DND-41 (cell line): Measurements from ENCODE around the gene PDE4D.

Source experiments
- ATAC-seq: fragments of 200-7000 bp; cut with Tn5 transposase; 3 replicates; pipeline ENCODE4 v1.9.1; 2021; ENCODE audit warnings: low read depth; ENCODE audit not compliant: insufficient read depth
- DNase-seq: peaks from one replicate; pipeline ENCODE4 v3.0.0-alpha.2; 2020
- H2AFZ ChIP-seq: 2 replicates; pipeline ENCODE4 v1.6.0; 2012; ENCODE audit warnings: low read depth, low read length
- H3K27ac ChIP-seq: 2 replicates; pipeline ENCODE4 v1.5.1; 2012; ENCODE audit warnings: low read length, inconsistent platforms
- H3K27me3 ChIP-seq: fragments of 200-600 bp; sonication (generic); 2 replicates; pipeline ENCODE4 v1.6.0; 2012; ENCODE audit warnings: low read length, mild to moderate bottlenecking, inconsistent platforms; ENCODE audit not compliant: insufficient read depth, poor library complexity
- H3K36me3 ChIP-seq: 2 replicates; pipeline ENCODE4 v1.5.1; 2012; ENCODE audit warnings: low read length, inconsistent platforms; ENCODE audit not compliant: insufficient read depth
- H3K4me1 ChIP-seq: 2 replicates; pipeline ENCODE4 v1.5.1; 2012; ENCODE audit warnings: mild to moderate bottlenecking, low read length; ENCODE audit not compliant: insufficient read depth
- H3K4me2 ChIP-seq: 2 replicates; pipeline ENCODE4 v1.6.0; 2012; ENCODE audit warnings: mild to moderate bottlenecking, moderate library complexity, low read length, inconsistent platforms; ENCODE audit not compliant: insufficient read depth
- H3K4me3 ChIP-seq, 2 experiments: fragments of 200-600 bp in 1 of 2; shearing (Covaris generic) in 1 of 2; 2 replicates each; pipeline ENCODE4 v1.5.1; 2012 to 2016; ENCODE audit warnings: inconsistent platforms in 2 of 2, low read length in 2 of 2, mild to moderate bottlenecking in 2 of 2, low read depth in 1 of 2, moderate library complexity in 1 of 2
- H3K79me2 ChIP-seq: 2 replicates; pipeline ENCODE4 v1.6.0; 2012; ENCODE audit warnings: low read length, inconsistent platforms; ENCODE audit not compliant: insufficient read depth
- H3K9ac ChIP-seq: 2 replicates; pipeline ENCODE4 v1.6.0; 2012; ENCODE audit warnings: low read depth, mild to moderate bottlenecking, inconsistent platforms, low read length, moderate library complexity
- H3K9me3 ChIP-seq: 2 replicates; pipeline ENCODE4 v1.5.1; 2012; ENCODE audit warnings: low read length, moderate library complexity, mild to moderate bottlenecking, inconsistent platforms; ENCODE audit not compliant: insufficient read depth, severe bottlenecking
- H4K20me1 ChIP-seq: 2 replicates; pipeline ENCODE4 v1.6.0; 2012; ENCODE audit warnings: low read length; ENCODE audit not compliant: insufficient read depth
- EZH2 ChIP-seq: IDR thresholded peaks from 3 replicates; pipeline ENCODE4 v1.6.1; 2012; ENCODE audit warnings: borderline replicate concordance, low read depth, mild to moderate bottlenecking, moderate library complexity, low read length, inconsistent platforms; ENCODE audit not compliant: severe bottlenecking
- TF ChIP-seq, protein P1 (sequence below): IDR thresholded peaks from 2 replicates; pipeline ENCODE4 v1.5.1; 2012; ENCODE audit warnings: borderline replicate concordance, low read length, moderate library complexity, mild to moderate bottlenecking; ENCODE audit not compliant: poor library complexity, severe bottlenecking; ENCODE audit errors: extremely low read depth

PDE4D gene

DNA sequence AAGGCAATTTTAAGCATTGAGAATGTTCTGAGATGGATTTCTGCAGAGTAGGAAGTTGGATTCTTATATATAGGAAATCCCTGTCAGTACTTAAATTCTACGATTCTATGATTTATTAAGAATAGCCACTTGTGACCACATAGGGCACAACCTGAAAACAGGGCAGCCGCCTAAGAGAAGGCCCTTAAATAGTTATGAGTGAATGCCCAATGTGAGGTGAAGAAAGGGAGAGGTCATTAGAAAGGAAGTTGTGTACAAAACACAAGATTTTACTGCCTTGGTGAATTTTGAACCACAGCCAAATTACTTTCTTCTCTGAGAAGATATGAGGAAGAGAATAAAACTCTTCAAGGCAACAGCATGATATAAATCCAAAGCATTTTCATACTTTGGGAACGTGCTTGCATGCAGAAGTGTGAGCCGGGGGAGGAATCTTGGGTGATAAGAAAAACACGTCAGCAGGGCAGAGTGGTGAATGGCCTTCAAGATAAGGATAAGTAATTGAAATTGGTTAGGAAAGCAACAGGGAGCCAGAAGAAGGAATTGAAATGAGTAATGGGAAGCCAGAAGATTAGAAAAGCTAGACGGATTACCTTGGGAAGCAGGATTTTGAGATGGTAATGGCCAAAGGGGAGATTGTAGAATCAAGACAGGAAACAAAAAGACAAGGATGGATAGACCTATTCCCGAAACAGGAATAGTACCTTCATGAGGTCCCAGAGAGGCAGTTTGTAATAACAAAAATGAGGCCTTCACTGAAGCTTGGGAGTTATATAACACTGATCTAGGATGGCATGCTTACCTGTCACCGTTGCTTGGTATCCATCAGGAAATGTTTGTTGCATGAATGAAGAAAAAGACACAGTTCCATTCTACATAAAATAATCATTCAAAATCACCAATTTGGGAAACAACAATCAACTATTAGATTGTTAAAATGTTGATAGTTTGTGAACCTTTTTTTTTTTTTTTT lies 244.3 kb downstream of the PDE4D start:
- DNase-seq (no peak), ATAC-seq (no peak)
- no peaks in the 10 kb centered on the region for H3K36me3 ChIP-seq
- no peak overlapping the region for H3K4me2 ChIP-seq
- H2AFZ ChIP-seq, result no peak overlapping the region
- H3K27ac ChIP-seq, result no peak overlapping the region
- no peak overlapping the region for H3K9ac ChIP-seq
- H3K27me3 ChIP-seq, result no peaks in the 10 kb centered on the region
- no peaks in the 10 kb centered on the region for H3K79me2 ChIP-seq
- no peak for TF ChIP-seq EZH2
- TF ChIP-seq, protein P1, sequence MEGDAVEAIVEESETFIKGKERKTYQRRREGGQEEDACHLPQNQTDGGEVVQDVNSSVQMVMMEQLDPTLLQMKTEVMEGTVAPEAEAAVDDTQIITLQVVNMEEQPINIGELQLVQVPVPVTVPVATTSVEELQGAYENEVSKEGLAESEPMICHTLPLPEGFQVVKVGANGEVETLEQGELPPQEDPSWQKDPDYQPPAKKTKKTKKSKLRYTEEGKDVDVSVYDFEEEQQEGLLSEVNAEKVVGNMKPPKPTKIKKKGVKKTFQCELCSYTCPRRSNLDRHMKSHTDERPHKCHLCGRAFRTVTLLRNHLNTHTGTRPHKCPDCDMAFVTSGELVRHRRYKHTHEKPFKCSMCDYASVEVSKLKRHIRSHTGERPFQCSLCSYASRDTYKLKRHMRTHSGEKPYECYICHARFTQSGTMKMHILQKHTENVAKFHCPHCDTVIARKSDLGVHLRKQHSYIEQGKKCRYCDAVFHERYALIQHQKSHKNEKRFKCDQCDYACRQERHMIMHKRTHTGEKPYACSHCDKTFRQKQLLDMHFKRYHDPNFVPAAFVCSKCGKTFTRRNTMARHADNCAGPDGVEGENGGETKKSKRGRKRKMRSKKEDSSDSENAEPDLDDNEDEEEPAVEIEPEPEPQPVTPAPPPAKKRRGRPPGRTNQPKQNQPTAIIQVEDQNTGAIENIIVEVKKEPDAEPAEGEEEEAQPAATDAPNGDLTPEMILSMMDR, result no peak
- no peak overlapping the region for H3K4me3 ChIP-seq
- H3K4me1 ChIP-seq, result no peaks in the 10 kb centered on the region
- H3K9me3 ChIP-seq, result no peaks in the 10 kb centered on the region
- H4K20me1 ChIP-seq, result no peaks in the 10 kb centered on the region

GRCh38 chr5:59648038-59648831 lies 245.3 kb downstream of the PDE4D start:
- ATAC-seq (no peak), DNase-seq (no peak)
- Histone ChIP-seq H3K4me3 (no peak overlapping the region), H3K4me2 (no peak overlapping the region), H4K20me1 (no peaks in the 10 kb centered on the region), H3K9me3 (no peaks in the 10 kb centered on the region), H2AFZ (no peak overlapping the region), H3K27ac (no peak overlapping the region), H3K79me2 (no peaks in the 10 kb centered on the region), H3K27me3 (no peaks in the 10 kb centered on the region), H3K36me3 (no peaks in the 10 kb centered on the region), H3K4me1 (no peaks in the 10 kb centered on the region), H3K9ac (no peak overlapping the region)
- TF ChIP-seq, protein P1, result no peak
- TF ChIP-seq EZH2, result no peak

DNA sequence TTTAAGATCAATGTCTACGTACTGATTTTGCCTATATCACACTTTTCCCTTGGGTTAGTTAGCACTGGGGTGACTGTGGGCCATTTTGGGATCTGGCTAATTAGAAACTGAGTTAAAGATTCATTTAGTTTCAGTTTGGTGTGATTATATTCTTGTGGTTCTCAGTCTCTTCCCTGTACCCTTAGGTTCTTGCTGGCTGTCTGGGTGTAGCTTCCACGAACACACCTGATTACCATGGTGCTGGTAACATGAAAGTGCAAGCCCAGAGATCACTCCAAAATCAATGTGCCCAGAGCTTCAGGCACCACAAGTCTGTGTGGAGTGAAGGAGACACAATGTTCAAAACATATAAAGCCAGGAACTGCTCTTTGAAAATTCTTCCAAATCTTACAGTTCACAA lies 248.1 kb downstream of the PDE4D start:
- Histone ChIP-seq H3K79me2 (no peaks in the 10 kb centered on the region), H3K27me3 (no peaks in the 10 kb centered on the region), H4K20me1 (no peaks in the 10 kb centered on the region), H3K4me1 (no peaks in the 10 kb centered on the region), H3K4me3 (no peak overlapping the region), H3K9me3 (no peaks in the 10 kb centered on the region), H3K36me3 (no peaks in the 10 kb centered on the region), H3K4me2 (no peak overlapping the region), H3K9ac (no peak overlapping the region), H3K27ac (no peak overlapping the region), H2AFZ (no peak overlapping the region)
- ATAC-seq (peak; percentile 40; the same call in 1 of the 3 replicates), DNase-seq (no peak)
- TF ChIP-seq EZH2, result no peak
- TF ChIP-seq, protein P1, result no peak
